IPS-18a (cell line): Measurements from ENCODE around the gene BCL2L1.
"Not testable (repeated sequence)": the region's sequence is repeated elsewhere in the genome, so short reads cannot be mapped to it uniquely, and the experiment has no call there.

Source experiments
- H3K27ac ChIP-seq: one replicate; pipeline ENCODE4 v1.5.1; 2013; ENCODE audit warnings: low read length
- H3K27me3 ChIP-seq: one replicate; pipeline ENCODE4 v1.6.1; 2013; ENCODE audit warnings: mild to moderate bottlenecking, low read length; ENCODE audit not compliant: control insufficient read depth, insufficient read depth
- H3K36me3 ChIP-seq: one replicate; pipeline ENCODE4 v1.6.1; 2013; ENCODE audit warnings: low read depth, low read length; ENCODE audit not compliant: control insufficient read depth
- H3K4me1 ChIP-seq: one replicate; pipeline ENCODE4 v1.6.1; 2013; ENCODE audit warnings: low read depth, low read length; ENCODE audit not compliant: control insufficient read depth
- H3K4me3 ChIP-seq: one replicate; pipeline ENCODE4 v1.5.1; 2013; ENCODE audit warnings: low read length
- H3K9ac ChIP-seq: one replicate; pipeline ENCODE4 v1.6.1; 2013; ENCODE audit warnings: mild to moderate bottlenecking, low read length, moderate library complexity
- H3K9me3 ChIP-seq: one replicate; pipeline ENCODE4 v1.6.1; 2013; ENCODE audit warnings: low read depth, low read length; ENCODE audit not compliant: control insufficient read depth

BCL2L1 gene

DNA sequence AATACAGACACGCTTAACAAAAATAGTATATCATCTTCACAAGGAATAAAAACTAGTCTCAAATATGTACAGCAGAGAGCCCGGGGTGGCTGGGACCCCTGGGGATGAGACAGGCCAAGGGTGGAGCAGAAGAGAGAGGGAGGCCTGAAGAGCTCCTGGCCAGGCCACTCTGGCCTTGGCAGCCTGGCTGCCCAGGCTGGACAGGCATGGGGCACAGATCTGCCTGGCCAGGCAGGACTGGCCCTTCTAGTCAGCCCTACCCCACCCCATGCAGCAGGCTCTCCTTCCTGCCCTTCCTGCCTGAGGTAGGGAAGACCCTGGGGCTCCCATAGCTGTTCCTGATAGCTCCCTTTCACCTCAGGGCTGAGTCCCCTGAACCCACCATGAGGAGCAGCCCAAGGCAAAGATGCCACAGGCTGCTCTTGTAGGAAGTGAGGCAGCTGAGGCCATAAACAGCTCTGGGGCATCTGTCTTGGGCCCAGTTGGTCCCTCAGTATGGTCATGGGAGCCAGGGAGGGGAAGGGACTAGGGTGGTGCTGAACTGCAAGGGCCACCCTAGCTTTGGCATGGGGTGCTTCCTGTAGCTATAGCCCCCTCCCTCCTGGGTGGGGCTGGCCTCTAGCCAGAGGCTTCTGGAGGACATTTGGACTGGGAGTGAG is 57.8 kb downstream of the BCL2L1 start:
- Histone ChIP-seq H3K4me1 (peaks cover 7% of the 10 kb centered on the region), H3K27me3 (no peaks in the 10 kb centered on the region), H3K27ac (no peak overlapping the region), H3K9ac (no peak overlapping the region), H3K4me3 (no peak overlapping the region), H3K9me3 (no peaks in the 10 kb centered on the region), H3K36me3 (no peaks in the 10 kb centered on the region)

DNA sequence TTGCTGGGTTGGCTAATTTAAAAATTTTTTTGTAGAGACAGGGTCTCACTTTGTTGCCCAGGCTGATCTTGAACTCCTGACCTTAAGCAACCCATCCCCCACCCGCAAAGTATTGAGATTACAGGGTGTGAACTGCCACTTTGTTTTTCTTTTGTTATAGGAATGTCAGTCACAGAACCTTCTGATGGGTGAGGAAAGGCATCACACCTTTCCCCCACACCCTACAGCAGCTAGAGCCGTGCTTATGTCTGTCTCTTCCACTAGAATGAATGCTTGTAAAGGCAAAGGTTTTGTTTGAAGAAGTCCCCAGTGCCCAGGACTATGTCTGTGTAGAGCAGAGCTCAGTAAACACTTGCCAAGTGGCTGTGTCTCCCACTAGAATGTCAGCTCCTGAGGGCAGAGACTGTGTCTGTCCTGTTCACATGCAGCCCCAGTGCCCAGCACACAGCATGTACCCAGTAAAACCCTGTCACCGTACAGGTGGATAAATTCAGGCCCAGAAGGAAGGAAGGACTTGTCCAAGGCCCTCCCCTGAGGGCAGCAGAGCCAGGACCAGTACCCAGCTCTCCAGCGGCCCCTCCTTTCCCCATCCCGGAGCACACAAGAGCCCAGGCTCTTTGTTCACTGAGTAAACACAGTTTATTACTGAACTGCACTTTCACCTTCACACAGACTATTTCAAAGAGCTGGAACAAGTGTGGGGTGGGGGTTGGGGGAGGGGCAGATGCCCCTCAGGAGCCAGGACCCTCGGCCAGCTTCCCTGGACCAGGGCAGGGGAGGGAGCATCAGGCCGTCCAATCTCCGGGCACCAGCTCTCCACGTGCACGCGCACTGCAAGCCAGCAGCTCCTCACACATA is 58.6 kb downstream of the BCL2L1 start:
- H3K36me3 ChIP-seq: no peaks in the 10 kb centered on the region
- H3K9ac ChIP-seq: no peak overlapping the region
- no peaks in the 10 kb centered on the region for H3K9me3 ChIP-seq
- peaks cover 7% of the 10 kb centered on the region for H3K4me1 ChIP-seq
- H3K4me3 ChIP-seq: no peak overlapping the region
- no peak overlapping the region for H3K27ac ChIP-seq
- H3K27me3 ChIP-seq: no peaks in the 10 kb centered on the region

- no peaks in the 10 kb centered on the region for H3K27me3 ChIP-seq
- H3K9me3 ChIP-seq: no peaks in the 10 kb centered on the region
- H3K36me3 ChIP-seq: no peaks in the 10 kb centered on the region
- peaks cover 7% of the 10 kb centered on the region for H3K4me1 ChIP-seq
- H3K27ac ChIP-seq: no peak overlapping the region
- H3K9ac ChIP-seq: no peak overlapping the region
- no peak overlapping the region for H3K4me3 ChIP-seq
These were observed 59.2 kb downstream of the BCL2L1 start for GRCh38 chr20:31663524-31663837.

DNA sequence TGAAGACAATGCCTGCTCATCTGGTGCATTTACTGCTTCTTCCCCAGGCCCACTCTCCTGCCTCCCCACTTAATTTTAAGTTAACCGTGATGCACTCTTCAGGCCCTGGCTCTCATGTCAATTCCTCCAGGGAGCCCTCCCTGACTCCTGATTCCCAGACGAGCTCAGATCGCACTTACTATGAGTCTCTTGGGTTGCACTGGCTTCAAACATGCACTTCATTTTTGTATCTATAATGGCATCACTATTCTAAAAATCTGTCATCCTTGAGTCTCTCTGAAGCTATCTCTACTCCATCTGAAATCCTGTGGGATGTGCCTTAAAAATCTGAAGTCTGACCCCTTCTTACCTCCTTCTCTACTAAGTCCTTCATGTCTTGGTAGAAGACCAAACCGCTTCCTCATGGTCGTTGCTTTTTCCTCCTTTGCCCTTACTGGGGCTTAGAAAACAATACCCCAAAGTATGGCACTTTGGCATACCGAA is 60.3 kb downstream of the BCL2L1 start:
- H3K9ac ChIP-seq: no peak overlapping the region
- no peaks in the 10 kb centered on the region for H3K36me3 ChIP-seq
- no peaks in the 10 kb centered on the region for H3K27me3 ChIP-seq
- H3K27ac ChIP-seq: no peak overlapping the region
- no peak overlapping the region for H3K4me3 ChIP-seq
- peaks cover 7% of the 10 kb centered on the region for H3K4me1 ChIP-seq
- no peaks in the 10 kb centered on the region for H3K9me3 ChIP-seq

- peak overlapping the region; percentile 51 for H3K4me3 ChIP-seq
- H3K9ac ChIP-seq: no peak overlapping the region
- no peaks in the 10 kb centered on the region for H3K9me3 ChIP-seq
- no peak overlapping the region for H3K27ac ChIP-seq
- H3K4me1 ChIP-seq: peaks cover 7% of the 10 kb centered on the region
- H3K27me3 ChIP-seq: no peaks in the 10 kb centered on the region
- no peaks in the 10 kb centered on the region for H3K36me3 ChIP-seq
These were observed 60.9 kb downstream of the BCL2L1 start for GRCh38 chr20:31661625-31662371.

DNA sequence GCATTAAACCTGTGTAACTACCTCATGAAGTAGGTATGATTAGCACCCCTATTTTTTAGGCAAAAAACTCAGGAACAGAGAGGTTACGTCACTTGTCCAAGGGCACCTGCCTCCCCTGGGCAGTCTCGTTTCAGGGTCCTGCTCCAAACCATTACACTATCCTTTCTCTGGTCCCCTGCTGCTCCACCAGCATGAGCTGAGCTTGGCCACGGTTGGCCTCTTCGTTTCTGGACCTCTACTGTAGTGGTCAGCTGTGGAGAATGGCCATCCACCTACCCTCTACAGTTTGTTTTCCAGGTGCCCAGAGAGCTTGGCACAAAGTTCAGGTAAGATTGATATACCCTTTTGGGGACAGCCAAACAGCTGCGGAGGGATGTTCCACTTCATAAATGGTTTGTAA is 68.1 kb downstream of the BCL2L1 start:
- Histone ChIP-seq H3K4me3 (no peak overlapping the region), H3K27me3 (no peaks in the 10 kb centered on the region), H3K27ac (no peak overlapping the region), H3K4me1 (no peaks in the 10 kb centered on the region), H3K9ac (no peak overlapping the region), H3K36me3 (no peaks in the 10 kb centered on the region), H3K9me3 (no peaks in the 10 kb centered on the region)

DNA sequence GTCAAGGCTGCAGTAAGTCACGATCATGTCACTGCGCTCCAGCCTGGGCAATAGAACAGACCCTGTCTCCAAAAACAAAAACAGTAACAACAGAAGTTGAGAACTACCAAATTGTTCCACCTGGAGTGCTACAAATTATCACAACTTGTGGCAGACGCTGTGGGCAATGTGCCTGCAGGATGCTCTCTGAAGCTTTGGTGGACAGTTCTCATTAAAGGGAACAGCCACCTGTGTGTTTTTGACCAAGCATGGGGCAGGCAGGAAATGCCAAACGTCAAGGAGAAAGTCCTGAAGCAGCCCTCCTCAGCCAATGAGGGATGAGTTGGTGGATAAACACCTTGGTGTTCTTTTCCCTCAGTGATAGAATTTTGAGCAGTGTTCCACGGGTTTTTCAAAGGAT is 69.1 kb downstream of the BCL2L1 start:
- Histone ChIP-seq H3K4me1 (no peaks in the 10 kb centered on the region), H3K36me3 (no peaks in the 10 kb centered on the region), H3K9ac (no peak overlapping the region), H3K4me3 (no peak overlapping the region), H3K27ac (no peak overlapping the region), H3K27me3 (no peaks in the 10 kb centered on the region), H3K9me3 (no peaks in the 10 kb centered on the region)

DNA sequence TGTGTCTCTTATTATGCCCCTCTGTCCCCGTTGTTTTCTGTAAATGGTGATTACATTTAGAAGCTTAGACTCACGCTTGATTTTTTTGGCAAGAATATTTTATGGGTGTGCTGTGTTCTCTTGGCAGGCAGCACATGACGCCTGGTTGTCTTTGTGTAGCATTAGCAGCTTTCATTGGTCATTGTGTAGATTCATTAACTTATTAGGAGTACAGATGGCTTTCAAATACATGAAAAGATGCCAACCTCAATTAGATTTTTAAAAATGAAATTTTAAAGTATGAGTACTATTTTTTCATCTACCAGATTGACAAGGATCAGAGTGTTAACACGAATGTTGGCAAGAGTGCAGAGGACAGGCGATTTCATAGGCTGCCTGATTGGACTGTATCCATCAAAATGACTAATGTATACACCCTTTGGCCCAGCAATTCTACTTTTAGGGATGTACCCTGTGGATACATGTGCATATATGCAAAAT is 69.7 kb downstream of the BCL2L1 start:
- H3K27ac ChIP-seq: no peak overlapping the region
- H3K9ac ChIP-seq: no peak overlapping the region
- H3K36me3 ChIP-seq: no peaks in the 10 kb centered on the region
- no peaks in the 10 kb centered on the region for H3K9me3 ChIP-seq
- no peaks in the 10 kb centered on the region for H3K4me1 ChIP-seq
- no peaks in the 10 kb centered on the region for H3K27me3 ChIP-seq
- no peak overlapping the region for H3K4me3 ChIP-seq

DNA sequence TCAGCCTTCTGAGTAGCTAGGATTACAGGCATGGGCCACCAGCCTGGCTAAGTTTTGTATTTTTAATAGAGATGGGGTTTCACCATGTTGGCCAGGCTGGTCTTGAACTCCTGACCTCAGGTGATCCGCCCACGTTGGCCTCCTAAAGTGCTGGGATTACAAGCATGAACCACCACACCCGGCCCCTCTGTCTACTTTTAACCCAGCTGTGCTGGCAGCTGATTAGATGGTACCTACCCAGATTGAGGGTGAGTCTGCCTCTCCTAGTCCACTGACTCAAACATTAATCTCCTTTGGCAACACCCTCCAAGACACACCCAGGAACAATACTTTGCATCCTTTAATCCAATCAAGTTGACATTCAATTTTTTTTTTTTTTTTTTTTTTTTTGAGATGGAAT is 74.6 kb downstream of the BCL2L1 start:
- not testable (repeated sequence) for H3K27me3 ChIP-seq, H3K9ac ChIP-seq, H3K27ac ChIP-seq, H3K9me3 ChIP-seq, H3K4me1 ChIP-seq, H3K36me3 ChIP-seq, H3K4me3 ChIP-seq

DNA sequence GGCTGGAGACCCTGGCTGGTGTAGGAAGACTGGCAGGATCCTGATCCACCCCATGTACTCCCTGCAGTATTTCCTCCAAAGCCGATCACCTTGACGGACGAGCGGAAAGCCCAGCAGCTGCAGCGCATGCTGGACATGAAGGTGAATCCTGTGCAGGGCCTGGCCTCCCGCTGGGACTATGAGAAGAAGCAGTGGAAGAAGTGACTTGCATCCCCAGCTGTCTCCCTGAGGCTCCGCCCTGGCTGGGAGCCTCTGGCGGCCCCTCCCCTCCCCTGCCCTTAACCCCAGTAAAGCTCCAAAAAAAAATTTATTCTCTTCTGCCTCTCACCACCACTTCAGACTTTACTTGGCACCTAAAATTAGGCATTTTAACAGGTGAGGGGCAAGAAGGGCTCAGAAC is 78.0 kb downstream of the BCL2L1 start:
- no peak overlapping the region for H3K9ac ChIP-seq
- H3K36me3 ChIP-seq: no peaks in the 10 kb centered on the region
- no peaks in the 10 kb centered on the region for H3K4me1 ChIP-seq
- no peaks in the 10 kb centered on the region for H3K9me3 ChIP-seq
- H3K27me3 ChIP-seq: no peaks in the 10 kb centered on the region
- H3K27ac ChIP-seq: no peak overlapping the region
- no peak overlapping the region for H3K4me3 ChIP-seq

GRCh38 chr20:31643522-31643921 is 79.1 kb downstream of the BCL2L1 start:
- Histone ChIP-seq H3K36me3 (no peaks in the 10 kb centered on the region), H3K9me3 (no peaks in the 10 kb centered on the region), H3K4me3 (no peak overlapping the region), H3K9ac (no peak overlapping the region), H3K4me1 (no peaks in the 10 kb centered on the region), H3K27ac (no peak overlapping the region), H3K27me3 (no peaks in the 10 kb centered on the region)
